HG03139 (cell line): ENCODE measurements around the gene DDIT4L.
"Not testable (repeated sequence)": the region's sequence is repeated elsewhere in the genome, so short reads cannot be mapped to it uniquely, and the experiment has no call there.

Experiments
- ATAC-seq: cut with Tn5 transposase; IDR thresholded peaks from one replicate; pipeline ENCODE4 v1.9.1; 2021; ENCODE audit not compliant: unreplicated experiment

Gene DDIT4L

DNA sequence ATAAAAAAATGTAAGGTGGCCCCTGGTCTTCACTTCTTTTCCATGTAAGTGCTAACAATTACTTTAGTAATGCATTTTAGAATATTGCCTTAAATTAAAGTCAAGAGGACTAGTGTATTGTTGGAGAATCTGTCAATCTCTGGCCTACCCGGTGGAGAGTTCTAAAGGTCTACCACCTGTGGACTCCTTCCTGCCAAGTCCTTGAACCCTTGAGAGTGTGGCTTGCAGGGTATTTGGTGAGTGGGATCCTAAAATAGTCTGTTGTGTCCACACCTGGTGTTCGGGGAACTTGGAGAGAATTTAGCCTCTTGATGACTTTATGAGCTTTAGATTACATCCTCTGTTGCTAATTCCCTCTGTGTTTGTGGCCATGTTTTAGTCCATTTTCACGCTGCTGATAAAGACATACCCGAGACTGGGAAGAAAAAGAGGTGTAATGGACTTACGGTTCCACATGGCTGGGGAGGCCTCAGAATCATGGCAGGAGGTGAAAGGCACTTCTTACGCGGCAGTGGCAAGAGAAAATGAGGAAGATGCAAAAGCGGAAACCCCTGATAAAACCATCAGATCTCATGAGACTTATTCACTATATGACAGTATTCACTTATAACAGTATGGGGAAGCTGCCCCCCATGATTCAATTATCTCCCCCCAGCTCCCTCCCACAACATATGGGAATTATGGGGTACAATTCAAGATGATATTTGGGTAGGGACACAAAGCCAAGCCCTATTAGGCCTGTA, 23.8 kb downstream of the DDIT4L start:
- ATAC-seq: no peak

DNA sequence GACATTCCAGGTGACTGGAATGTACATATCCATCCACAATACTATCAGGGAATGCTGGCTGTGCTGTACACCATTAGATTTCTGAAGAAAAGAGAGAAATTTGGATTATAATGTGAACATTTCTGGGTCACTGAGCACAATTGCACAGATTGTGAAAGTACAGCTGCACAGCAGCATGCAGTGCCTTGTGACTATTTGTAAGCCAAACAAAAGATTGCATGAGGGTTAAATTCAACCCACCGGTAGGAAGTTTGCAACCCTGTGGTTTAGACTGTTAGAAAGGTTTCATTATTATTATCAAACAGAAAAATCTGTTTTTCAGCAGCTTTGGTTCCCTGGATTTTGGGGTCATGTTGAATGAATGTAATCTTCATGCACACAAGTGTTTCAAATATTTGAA, 24.5 kb downstream of the DDIT4L start:
- ATAC-seq: no peak

DNA sequence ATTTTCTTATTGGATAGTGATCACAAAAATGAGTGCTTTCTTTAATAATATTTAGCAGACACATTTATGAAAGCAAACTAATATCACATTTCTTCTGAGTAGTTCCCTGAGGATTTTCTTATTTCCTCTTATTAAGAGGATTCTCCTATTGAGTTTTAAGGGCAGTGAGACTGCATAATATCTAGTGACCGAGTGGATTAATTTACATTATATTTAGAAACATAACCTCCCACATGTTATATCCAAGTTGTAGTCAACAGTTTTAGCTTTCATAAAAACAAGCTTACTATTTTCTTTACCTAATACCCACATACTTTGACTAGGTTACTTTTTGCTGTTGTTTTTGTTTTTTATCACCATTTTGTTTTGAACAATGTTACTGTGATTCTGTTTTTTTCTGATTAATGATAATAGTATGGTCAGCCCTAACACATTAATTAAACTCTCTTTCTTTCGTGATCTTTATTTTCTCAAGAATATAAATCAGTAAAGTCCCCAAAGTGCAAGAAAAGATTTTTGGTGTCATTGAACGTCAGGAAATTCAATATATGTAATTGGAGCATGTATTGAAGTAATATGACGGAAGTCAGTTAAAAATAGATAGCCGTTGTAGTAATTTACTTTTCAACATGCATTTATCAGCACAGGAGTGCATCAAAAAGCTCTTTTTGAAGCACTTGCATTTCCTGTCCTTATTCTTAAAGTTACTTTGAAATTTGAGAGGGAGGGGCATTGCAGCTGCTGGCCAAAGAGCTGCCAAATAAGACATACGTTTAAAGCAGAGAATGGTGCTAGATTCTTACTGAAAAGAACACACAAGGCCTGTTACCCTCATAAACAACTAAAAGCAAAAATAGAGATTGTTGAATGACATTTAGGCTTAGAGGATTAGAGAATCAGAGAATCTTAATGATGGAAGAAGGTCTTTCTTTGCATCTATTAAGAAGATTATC, 25.2 kb downstream of the DDIT4L start:
- no peak for ATAC-seq

DNA sequence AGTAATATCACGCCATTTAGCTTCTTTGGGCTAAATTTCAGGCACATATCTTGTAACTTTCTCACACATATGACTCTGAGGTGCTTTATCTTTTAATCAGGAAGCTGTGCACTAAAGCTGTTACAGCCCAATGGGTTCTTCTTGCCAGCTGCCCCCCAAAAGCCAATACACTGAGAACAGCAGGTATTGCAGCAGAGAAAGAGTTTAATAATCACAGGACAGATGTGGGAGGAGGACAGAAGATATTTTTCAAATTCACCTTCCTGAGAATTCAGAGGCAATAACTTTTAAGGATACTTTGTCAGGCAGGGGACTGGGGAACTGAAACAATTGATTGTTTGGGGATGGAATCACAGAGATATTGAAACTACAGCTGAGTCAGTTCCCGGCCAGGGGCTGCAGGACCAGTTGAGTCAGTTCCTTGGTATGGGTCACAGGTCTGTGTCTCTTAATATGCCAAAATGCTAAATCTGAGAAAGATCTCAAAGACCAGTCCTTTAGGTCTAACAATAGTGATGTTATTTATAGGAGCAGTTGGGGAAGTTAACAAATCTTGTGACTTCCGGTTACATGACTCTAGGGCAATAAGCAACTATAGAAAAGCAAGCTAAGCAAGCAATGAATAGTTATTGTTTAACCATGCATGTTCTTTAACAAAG, 28.1 kb downstream of the DDIT4L start:
- ATAC-seq: peak; percentile 73

DNA sequence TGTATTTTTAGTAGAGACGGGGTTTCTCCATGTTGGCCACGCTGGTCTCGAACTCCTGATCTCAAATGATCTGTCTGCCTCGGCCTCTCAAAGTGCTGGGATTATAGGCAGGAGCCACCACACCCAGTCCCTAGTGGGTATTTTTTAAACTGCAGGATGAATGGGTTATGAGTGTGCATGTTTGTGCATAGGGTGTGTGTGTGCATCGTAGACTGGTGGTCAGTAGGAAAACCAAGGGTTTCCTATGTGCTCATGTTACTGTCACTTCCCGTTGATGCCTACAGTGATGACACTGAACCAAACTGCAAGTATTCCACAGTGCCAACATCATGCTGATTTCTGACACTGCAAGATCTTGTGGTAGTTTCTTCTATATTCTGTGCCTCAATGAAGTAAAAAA, 41.1 kb downstream of the DDIT4L start:
- ATAC-seq: no peak

DNA sequence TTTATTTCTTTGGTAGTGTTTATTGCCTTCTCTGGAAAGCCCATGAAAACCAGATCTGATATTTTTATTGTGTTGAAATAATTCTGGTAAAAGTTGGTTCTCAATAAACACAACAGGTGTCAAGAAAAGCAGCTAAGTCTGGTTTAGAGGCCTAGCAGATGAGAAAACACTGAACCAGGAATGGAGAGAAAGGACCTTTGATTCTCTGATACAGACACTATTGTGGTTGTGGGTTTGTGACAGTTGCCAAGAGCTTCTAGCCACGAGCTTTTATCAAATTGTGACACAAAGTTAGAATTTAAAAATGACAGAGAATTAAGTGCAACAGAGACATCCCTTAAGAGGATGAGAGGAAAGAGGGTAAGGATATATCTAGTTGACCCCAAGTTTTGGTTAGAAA, 42.6 kb downstream of the DDIT4L start:
- no peak for ATAC-seq

DNA sequence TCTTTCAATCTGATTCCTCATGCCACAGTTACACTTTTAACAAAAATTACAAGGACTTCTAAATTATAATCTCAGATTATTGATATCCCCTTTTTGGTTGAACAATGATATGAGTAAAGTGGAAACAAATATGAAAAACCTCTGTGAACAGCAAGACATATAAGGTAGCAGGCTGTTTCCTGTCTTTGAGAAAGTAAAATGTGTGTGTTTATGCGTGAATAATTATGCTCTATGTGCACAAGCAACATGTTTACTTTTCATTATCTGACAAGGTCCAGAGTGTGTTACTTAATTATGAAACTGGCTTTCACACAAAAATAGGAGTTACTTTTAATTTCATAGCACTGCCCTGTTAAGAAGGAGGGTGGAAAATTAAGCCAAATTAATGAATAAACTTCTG, 43.1 kb downstream of the DDIT4L start:
- ATAC-seq: no peak

DNA sequence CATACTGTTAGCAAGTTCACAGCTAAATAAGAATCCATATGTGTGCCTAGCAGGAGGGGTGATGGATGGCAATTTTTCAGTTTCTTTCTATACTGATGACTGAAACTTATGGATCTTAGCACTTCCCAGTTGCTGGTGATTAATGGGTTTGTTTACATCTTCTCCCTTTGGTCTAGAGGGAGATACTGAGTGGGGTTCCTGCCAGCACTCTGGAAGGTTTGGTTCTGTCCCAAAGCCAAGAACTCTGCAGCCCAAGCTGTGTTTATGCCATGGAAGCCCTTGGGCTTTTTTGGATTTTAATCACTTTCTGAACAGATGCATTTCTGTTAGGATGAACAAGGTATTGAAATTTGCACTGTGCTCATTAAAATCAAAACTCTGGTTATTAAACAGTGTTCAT, 43.5 kb downstream of the DDIT4L start:
- no peak for ATAC-seq

DNA sequence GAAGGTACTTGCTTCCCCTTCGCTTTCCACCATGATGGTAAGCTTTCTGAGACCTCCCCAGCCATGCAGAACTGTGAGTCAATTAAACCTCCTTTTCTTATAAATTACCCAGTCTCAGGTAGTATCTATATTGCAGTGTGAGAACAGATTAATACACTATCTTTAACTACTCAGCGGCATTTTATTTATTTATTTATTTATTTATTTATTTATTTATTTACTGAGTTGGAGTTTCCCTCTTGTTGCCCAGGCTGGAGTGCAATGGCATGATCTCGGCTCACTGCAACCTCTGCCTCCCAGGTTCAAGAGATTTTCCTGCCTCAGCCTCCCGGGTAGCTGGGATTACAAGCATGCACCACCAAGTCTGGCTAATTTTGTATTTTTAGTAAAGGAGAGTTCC, 52.9 kb downstream of the DDIT4L start:
- ATAC-seq: not testable (repeated sequence)
